ENCODE results near the gene PKM. TPM values are rescaled to one million over a fixed set of nuclear protein-coding genes. Genes with fewer than 3 reads are reported as not detected.

PKM gene
- total and polyA plus RNA-seq, 2 donors (not counting 3 experiments of a cell fraction or from before 2014, with no cell fraction given): 689 to 968 TPM

DNA sequence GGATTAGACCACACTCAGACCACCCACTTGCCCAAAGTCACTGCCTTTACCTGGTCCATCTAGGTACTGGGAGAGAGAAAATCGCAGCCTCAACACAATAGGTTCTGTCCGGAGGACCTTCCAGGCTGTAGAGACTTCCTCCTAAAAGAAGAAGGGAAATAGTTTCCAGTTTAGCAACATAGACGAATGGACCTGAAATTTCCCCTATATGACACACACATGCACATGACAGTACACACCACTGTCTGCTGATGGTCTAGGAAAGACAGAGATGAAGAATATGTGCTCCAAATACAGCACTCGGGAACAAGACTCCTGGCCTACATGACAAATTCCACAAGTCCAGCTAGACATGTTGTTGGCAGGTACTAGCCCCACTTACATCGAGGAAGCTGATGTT lies 34.0 kb upstream of the PKM start:
- no peak for FAIRE-seq
- BruUV-seq (replicated peaks): no TSS peak

More for the DNA sequence above, 34.0 kb upstream of the PKM start:
- Histone ChIP-seq H3K79me2 (ENCODE audit: control insufficient read depth, insufficient read depth, low read length) (peaks cover 2% of the 10 kb centered on the region), H3K4me2 (ENCODE audit: insufficient read depth, low read length) (no peak overlapping the region), H3K4me3 (replicated peaks in 1 of 3; ENCODE audit: insufficient read depth in 1 of 3, low read depth in 1 of 3, low read length in 3 of 3) (no peak overlapping the region), H3K27ac (ENCODE audit: insufficient read depth, low read depth, low read length) (no peak overlapping the region), H2AFZ (ENCODE audit: low read depth, low read length) (no peak overlapping the region), H3K9me3 (replicated peaks; ENCODE audit: control insufficient read depth, insufficient read depth, low read length) (no peaks in the 10 kb centered on the region), H4K20me1 (replicated peaks; ENCODE audit: control insufficient read depth, extremely low read depth, insufficient read depth, low read length) (no peaks in the 10 kb centered on the region), H3K9me1 (replicated peaks; ENCODE audit: control insufficient read depth, extremely low read depth, insufficient read depth, low read length) (no peaks in the 10 kb centered on the region), H3K4me1 (ENCODE audit: control insufficient read depth, extremely low read depth, insufficient read depth, low read length) (no peaks in the 10 kb centered on the region), H3K9ac (replicated peaks; ENCODE audit: extremely low read depth, insufficient read depth, low read length) (no peak overlapping the region), H3K36me3 (ENCODE audit: control insufficient read depth in 2 of 2, extremely low read depth in 1 of 2, insufficient read depth in 2 of 2, low read length in 2 of 2) (peaks cover 28 to 46% of the 10 kb centered on the region in 2 experiments), H3K27me3 (ENCODE audit: control insufficient read depth in 2 of 2, insufficient read depth in 2 of 2, low read length in 2 of 2) (no peaks in the 10 kb centered on the region)
- ChIA-PET POLR2A (no interaction called here), CTCF (interaction anchor here (1.2 kb wide), 1 partner anchor 20 kb away, joined by 3 read pairs; no protein-coding TSS in a partner anchor)
- DNase-seq (ENCODE audit: low read depth, low spot score): no peak
- intact Hi-C loops (cut with micrococcal nuclease) (no loop called here), dilution Hi-C loops (cut with MboI; ENCODE audit: extremely low pct_ligation_motif_present, low sequenced_read_pairs) (no loop called here)
- no peak for TF ChIP-seq FOS (IDR thresholded peaks at IDR 0.05; ENCODE audit: borderline replicate concordance, insufficient read depth, low read length)
- no peak for TF ChIP-seq MYC (IDR thresholded peaks at IDR 0.05; ENCODE audit: low read depth, low read length)
- no peak for TF ChIP-seq POLR2A (IDR thresholded peaks at IDR 0.05; ENCODE audit: low read depth, low read length)
- TF ChIP-seq MAX (IDR thresholded peaks at IDR 0.05; ENCODE audit: insufficient read depth, insufficient read length): no peak
- TF ChIP-seq EZH2 (IDR thresholded peaks at IDR 0.05; ENCODE audit: borderline replicate concordance, low read depth, low read length, severe bottlenecking): no peak
- TF ChIP-seq POLR2AphosphoS5 (IDR thresholded peaks at IDR 0.05; ENCODE audit: insufficient read depth, low read depth, low read length): no peak
- no peak for TF ChIP-seq GATA2 (IDR thresholded peaks at IDR 0.05; ENCODE audit: insufficient read depth, insufficient read length, low read depth, low read length)
- no peak for TF ChIP-seq JUN (IDR thresholded peaks at IDR 0.05; ENCODE audit: borderline replicate concordance, insufficient read depth, insufficient read length, low read depth)
- TF ChIP-seq, protein P1, sequence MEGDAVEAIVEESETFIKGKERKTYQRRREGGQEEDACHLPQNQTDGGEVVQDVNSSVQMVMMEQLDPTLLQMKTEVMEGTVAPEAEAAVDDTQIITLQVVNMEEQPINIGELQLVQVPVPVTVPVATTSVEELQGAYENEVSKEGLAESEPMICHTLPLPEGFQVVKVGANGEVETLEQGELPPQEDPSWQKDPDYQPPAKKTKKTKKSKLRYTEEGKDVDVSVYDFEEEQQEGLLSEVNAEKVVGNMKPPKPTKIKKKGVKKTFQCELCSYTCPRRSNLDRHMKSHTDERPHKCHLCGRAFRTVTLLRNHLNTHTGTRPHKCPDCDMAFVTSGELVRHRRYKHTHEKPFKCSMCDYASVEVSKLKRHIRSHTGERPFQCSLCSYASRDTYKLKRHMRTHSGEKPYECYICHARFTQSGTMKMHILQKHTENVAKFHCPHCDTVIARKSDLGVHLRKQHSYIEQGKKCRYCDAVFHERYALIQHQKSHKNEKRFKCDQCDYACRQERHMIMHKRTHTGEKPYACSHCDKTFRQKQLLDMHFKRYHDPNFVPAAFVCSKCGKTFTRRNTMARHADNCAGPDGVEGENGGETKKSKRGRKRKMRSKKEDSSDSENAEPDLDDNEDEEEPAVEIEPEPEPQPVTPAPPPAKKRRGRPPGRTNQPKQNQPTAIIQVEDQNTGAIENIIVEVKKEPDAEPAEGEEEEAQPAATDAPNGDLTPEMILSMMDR (IDR thresholded peaks at IDR 0.05; ENCODE audit: extremely low read depth in 1 of 2, insufficient read depth in 1 of 2, low read depth in 1 of 2, low read length in 2 of 2): no peak
